HepG2 (cell line): Measurements from ENCODE around the gene ORMDL3. TPM values are rescaled to one million over a fixed set of nuclear protein-coding genes. Genes with fewer than 3 reads are reported as not detected.

Experiments used
- ARNT ChIP-seq: fragments of 450-650 bp; IDR thresholded peaks from 2 replicates; pipeline ENCODE4 v1.6.1; 2017
- CCDC6 ChIP-seq: sonication (generic); formaldehyde crosslinking; IDR thresholded peaks from 2 replicates; pipeline ENCODE4 v1.8.1; 2022; ENCODE audit warnings: mild to moderate bottlenecking, missing genetic modification reagents, moderate library complexity
- DMTF1 ChIP-seq: sonication (generic); formaldehyde crosslinking; IDR thresholded peaks from 2 replicates; pipeline ENCODE4 v1.4.0; 2020; ENCODE audit warnings: mild to moderate bottlenecking, missing genetic modification reagents
- FOXA3 ChIP-seq: IDR thresholded peaks from 2 replicates; pipeline ENCODE4 v1.6.1; 2016; ENCODE audit warnings: missing genetic modification reagents, missing compliant biosample characterization
- GZF1 ChIP-seq: sonication (generic); formaldehyde crosslinking; IDR thresholded peaks from 2 replicates; pipeline ENCODE4 v1.5.1; 2020; ENCODE audit warnings: mild to moderate bottlenecking, missing genetic modification reagents
- KDM2A ChIP-seq: sonication (generic); formaldehyde crosslinking; IDR thresholded peaks from 2 replicates; pipeline ENCODE4 v1.4.0; 2020; ENCODE audit warnings: low read depth, missing genetic modification reagents, borderline replicate concordance
- KDM5A ChIP-seq: fragments of 200-600 bp; sonication (generic); IDR thresholded peaks from 2 replicates; pipeline ENCODE4 v1.7.0; 2018; ENCODE audit warnings: antibody characterized with exemption, mild to moderate bottlenecking, low read length, borderline replicate concordance
- NCOA1 ChIP-seq: sonication (generic); formaldehyde crosslinking; IDR thresholded peaks from 2 replicates; pipeline ENCODE4 v1.9.0; 2021; ENCODE audit warnings: missing genetic modification reagents
- RARG ChIP-seq: sonication (generic); formaldehyde crosslinking; IDR thresholded peaks from 2 replicates; pipeline ENCODE4 v1.4.0; 2020; ENCODE audit warnings: low read depth, mild to moderate bottlenecking, missing genetic modification reagents
- SAP130 ChIP-seq: IDR thresholded peaks from 2 replicates; pipeline ENCODE4 v1.6.1; 2016; ENCODE audit warnings: low read depth
- UBTF ChIP-seq: sonication (generic); formaldehyde crosslinking; IDR thresholded peaks from 2 replicates; pipeline ENCODE4 v1.4.0; 2020; ENCODE audit warnings: mild to moderate bottlenecking, missing genetic modification reagents
- ZFX ChIP-seq: sonication (generic); formaldehyde crosslinking; IDR thresholded peaks from 2 replicates; pipeline ENCODE4 v1.4.0; 2020; ENCODE audit warnings: mild to moderate bottlenecking, low read depth, missing genetic modification reagents, moderate library complexity
- ZNF280D ChIP-seq: sonication (generic); formaldehyde crosslinking; IDR thresholded peaks from 2 replicates; pipeline ENCODE4 v1.5.1; 2020; ENCODE audit warnings: mild to moderate bottlenecking, missing genetic modification reagents
- ZNF512B ChIP-seq: sonication (generic); formaldehyde crosslinking; IDR thresholded peaks from 2 replicates; pipeline ENCODE4 v1.5.1; 2020; ENCODE audit warnings: missing genetic modification reagents, mild to moderate bottlenecking, borderline replicate concordance
- ZNF580 ChIP-seq: IDR thresholded peaks from 2 replicates; pipeline ENCODE4 v1.6.1; 2016; ENCODE audit warnings: low read depth, borderline replicate concordance
- ZNF75D ChIP-seq: sonication (generic); formaldehyde crosslinking; IDR thresholded peaks from 2 replicates; pipeline ENCODE4 v1.8.1; 2023; ENCODE audit warnings: missing genetic modification reagents, mild to moderate bottlenecking, borderline replicate concordance
- ZNF777 ChIP-seq: sonication (generic); formaldehyde crosslinking; IDR thresholded peaks from 2 replicates; pipeline ENCODE4 v1.4.0; 2020; ENCODE audit warnings: missing genetic modification reagents
- ZSCAN21 ChIP-seq: sonication (generic); formaldehyde crosslinking; IDR thresholded peaks from 2 replicates; pipeline ENCODE4 v1.8.0; 2022; ENCODE audit warnings: mild to moderate bottlenecking, missing genetic modification reagents, moderate library complexity, borderline replicate concordance
- ZSCAN29 ChIP-seq: sonication (generic); formaldehyde crosslinking; conservative IDR thresholded peaks from 2 replicates; pipeline ENCODE4 v1.4.0; 2020; ENCODE audit warnings: mild to moderate bottlenecking, missing genetic modification reagents
- polyA plus RNA-seq, 8 experiments: library from polyadenylated mRNA; depleted of rRNA in 3 of 8; stranded (reverse) in 7 of 8; unstranded in 1 of 8; fragments of >200 nt; fragmentation: Illumina TruSeq in 4 of 8; extraction: Trizol in 4 of 8; gene quantifications; 2 replicates each; pipeline versions ENCODE4 v1.2.1 to v1.2.3, GENCODE V29; 2011 to 2016; ENCODE audit warnings: low read depth in 4 of 8, missing spikeins in 1 of 8, mixed read lengths in 1 of 8; ENCODE audit not compliant: insufficient read depth in 1 of 8
- total RNA-seq, 5 experiments: library from RNA; depleted of rRNA; stranded (reverse); fragments of >200 nt; fragmentation: Illumina TruSeq; extraction: Trizol; gene quantifications; 2 replicates each; pipeline ENCODE4 v1.2.3, GENCODE V29; 2016; ENCODE audit warnings: low read depth in 1 of 5

The ORMDL3 gene
- total and polyA plus RNA-seq, 2 of the 13 experiments (the other 11 are each of a cell fraction or from before 2014, with no cell fraction given), result 181 to 384 TPM

GRCh38 chr17:39926588-39927100 lies 757 bp downstream of the ORMDL3 start (continued):
- TF ChIP-seq ZNF512B (CRISPR knock-in tag) (no peak; the same call in 1 of the 2 replicates), KDM5A (peak; percentile 8; the same call in 1 of the 2 replicates), ZFX (CRISPR knock-in tag) (peak; percentile 76), ZSCAN21 (CRISPR knock-in tag) (peak; percentile 13; the same call in 1 of the 2 replicates), DMTF1 (CRISPR knock-in tag) (no peak), ZNF777 (CRISPR knock-in tag) (no peak), CCDC6 (CRISPR knock-in tag) (no peak; the same call in 1 of the 2 replicates), GZF1 (no peak), ARNT (no peak), FOXA3 (CRISPR knock-in tag) (no peak), ZSCAN29 (CRISPR knock-in tag) (0 out of 2 replicates have a peak, but pooled peaks have one; percentile 19), UBTF (CRISPR knock-in tag) (peak; percentile 56), ZNF75D (no peak), ZNF280D (0 out of 2 replicates have a peak, but pooled peaks have one; percentile 23), NCOA1 (CRISPR knock-in tag) (0 out of 2 replicates have a peak, but pooled peaks have one; percentile 3), SAP130 (CRISPR knock-in tag) (peak; percentile 86), KDM2A (peak; percentile 60), ZNF580 (CRISPR knock-in tag) (no peak), RARG (no peak)
